LNCAP (cell line): ENCODE results near the gene SORCS1.

Experiments
- CTCF ChIP-seq: fragments of 450-650 bp; IDR thresholded peaks from 2 replicates; pipeline ENCODE4 v1.5.1; 2017; ENCODE audit warnings: mild to moderate bottlenecking

Gene SORCS1

GRCh38 chr10:106619346-106619745 lies 545.2 kb downstream of the SORCS1 start:
- TF ChIP-seq CTCF, result no peak

GRCh38 chr10:106618646-106619045 lies 545.9 kb downstream of the SORCS1 start:
- no peak for TF ChIP-seq CTCF

- no peak for TF ChIP-seq CTCF
Observed at GRCh38 chr10:106615081-106615480, 549.4 kb downstream of the SORCS1 start.

- TF ChIP-seq CTCF, result no peak
Observed at GRCh38 chr10:106614293-106614692, 550.2 kb downstream of the SORCS1 start.

GRCh38 chr10:106612381-106612780 lies 552.1 kb downstream of the SORCS1 start:
- no peak for TF ChIP-seq CTCF

- TF ChIP-seq CTCF, result no peak
Observed at GRCh38 chr10:106609470-106610266, 554.8 kb downstream of the SORCS1 start.

GRCh38 chr10:106608066-106608465 lies 556.4 kb downstream of the SORCS1 start:
- no peak for TF ChIP-seq CTCF

- no peak for TF ChIP-seq CTCF
Observed at GRCh38 chr10:106595281-106595680, 569.2 kb downstream of the SORCS1 start.
